ENCODE results near the gene OPRM1.

OPRM1 gene

DNA sequence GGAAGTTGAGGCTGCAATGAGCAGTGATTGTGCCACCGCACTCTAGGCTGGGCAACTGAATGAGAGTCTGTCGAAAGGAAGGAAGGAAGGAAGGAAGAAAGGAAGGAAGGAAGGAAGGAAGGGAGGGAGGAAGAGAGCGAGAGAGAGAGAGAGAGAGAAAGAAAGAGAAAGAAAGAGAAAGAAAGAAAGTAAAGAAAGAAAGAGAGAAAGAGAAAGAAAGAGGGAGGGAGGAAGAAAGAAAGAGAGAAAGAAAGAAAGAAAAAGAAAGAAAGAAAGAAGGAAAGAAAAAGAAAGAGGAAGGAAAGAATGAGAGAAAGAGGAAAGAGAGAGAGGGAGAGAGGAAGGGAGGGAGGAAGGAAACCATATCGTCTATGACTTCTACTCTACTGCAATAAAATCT, 60.2 kb downstream of the OPRM1 start:
- DNase-seq (ENCODE audit: insufficient read length, low spot score): no peak
- no peak for FAIRE-seq
- no peak for TF ChIP-seq POLR2A (IDR thresholded peaks at IDR 0.05; ENCODE audit: low read depth, low read length)

DNA sequence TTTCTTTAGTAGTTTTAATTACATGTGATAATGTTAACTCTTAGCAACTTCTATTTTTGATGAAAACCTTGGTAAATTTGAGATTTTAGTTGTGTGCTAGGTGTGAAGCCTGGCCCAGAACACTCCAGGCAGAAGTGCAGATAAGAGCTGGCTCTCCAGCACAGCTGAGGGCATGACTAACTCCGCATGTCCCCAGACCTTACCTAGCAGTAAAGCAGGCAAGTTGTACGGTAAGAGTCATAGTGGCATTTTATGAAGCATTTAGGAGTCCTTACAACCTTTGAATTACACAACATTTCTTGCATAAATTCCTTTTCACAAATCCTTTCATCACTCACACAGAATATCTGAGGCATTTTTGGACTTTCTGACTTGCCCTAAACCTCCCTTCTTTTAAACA, 67.2 kb downstream of the OPRM1 start:
- FAIRE-seq (no peak), DNase-seq (ENCODE audit: insufficient read length, low spot score) (no peak)
- TF ChIP-seq POLR2A (IDR thresholded peaks at IDR 0.05; ENCODE audit: low read depth, low read length): no peak

DNA sequence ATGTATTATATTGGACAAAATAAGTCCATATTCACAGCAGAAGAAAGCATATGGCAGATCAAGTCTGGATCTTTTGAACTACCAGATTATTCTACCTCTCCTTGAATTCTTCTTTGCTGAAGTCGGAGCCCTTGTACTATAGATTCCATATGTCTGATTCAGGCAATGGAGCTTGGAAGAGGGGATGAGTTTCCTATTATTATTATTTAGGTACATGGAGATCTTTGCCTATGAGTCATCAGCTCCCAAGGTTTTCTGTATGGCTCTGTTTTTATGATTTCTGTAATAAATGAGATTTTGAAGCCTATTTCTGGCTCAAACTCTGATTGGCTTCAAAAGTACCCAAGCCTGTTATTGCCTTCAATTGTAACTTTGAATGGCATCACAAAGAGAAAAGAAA, 72.0 kb downstream of the OPRM1 start:
- TF ChIP-seq POLR2A (IDR thresholded peaks at IDR 0.05; ENCODE audit: low read depth, low read length): no peak
- FAIRE-seq: no peak

DNA sequence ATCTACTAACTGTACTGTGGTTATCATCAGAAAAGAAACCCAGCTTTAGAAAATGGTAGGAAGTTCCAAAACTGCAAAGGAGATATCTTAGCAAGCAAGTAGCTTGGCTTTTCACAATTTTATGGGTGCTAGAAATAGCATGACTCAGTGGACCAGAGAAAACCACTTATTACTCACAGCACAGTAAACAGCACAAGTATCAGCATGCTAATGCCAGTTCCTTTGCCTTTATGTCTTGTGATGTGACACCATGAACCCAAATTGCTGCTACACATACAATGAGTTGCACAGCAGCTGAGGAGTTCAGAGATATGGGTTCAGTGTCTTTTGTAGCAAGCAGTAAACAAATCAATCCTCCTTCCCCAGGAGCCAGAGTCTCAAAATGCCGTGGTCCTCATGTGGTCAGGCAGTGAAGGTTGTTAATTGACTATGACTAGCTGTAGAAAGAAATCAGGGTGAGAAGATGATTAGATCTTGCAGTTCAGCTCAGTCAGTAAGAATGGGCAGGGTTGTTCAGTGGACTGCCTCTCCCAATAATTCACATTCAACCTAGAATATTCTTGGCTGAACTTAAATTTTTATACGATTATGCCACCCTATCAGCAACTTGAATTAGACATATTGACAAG, 73.3 kb downstream of the OPRM1 start:
- DNase-seq (ENCODE audit: insufficient read length, low spot score) (no peak), FAIRE-seq (no peak)
- TF ChIP-seq POLR2A (IDR thresholded peaks at IDR 0.05; ENCODE audit: low read depth, low read length): no peak

More for the DNA sequence above, 72.0 kb downstream of the OPRM1 start:
- no peak for DNase-seq (ENCODE audit: insufficient read length, low spot score)

DNA sequence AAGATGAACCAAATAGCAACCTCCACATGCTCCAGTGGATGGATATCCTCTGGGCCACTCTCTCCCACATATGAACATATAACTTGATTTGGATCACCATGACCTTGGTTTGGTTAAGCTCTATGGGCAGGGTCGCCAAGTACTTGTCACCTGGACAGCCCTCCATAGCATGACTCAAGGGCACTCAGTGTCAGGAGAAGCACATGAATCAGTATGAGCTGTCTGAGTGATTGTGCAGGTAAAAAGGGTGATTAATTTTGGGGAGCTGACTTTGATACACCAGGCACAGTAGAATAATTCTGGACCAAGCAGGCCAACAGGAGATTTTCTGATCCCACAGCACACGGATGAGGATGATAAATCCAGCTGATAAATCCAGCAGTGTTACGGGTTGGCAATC, 74.4 kb downstream of the OPRM1 start:
- FAIRE-seq: no peak
- no peak for TF ChIP-seq POLR2A (IDR thresholded peaks at IDR 0.05; ENCODE audit: low read depth, low read length)
- no peak for DNase-seq (ENCODE audit: insufficient read length, low spot score)

DNA sequence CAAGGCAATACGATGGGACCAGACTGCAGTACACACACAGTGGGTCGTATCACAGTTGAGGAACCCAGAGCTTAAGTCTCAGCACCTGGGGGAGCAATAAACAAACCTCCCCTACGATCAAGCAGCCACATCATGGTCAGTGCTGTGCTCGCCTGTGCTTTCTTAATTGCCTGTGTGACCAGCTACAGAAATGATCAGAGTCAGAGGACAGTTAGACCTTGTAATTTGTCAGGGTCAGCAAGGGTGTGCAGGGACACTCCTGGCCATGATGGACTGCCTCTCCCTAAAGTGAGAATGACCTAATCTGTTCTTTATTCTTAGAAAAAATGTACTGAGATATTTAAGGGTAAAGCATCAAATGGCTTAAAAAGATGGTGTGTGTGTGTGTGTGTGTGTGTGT, 78.4 kb downstream of the OPRM1 start:
- DNase-seq (ENCODE audit: insufficient read length, low spot score) (no peak), FAIRE-seq (no peak)
- TF ChIP-seq POLR2A (IDR thresholded peaks at IDR 0.05; ENCODE audit: low read depth, low read length): no peak

DNA sequence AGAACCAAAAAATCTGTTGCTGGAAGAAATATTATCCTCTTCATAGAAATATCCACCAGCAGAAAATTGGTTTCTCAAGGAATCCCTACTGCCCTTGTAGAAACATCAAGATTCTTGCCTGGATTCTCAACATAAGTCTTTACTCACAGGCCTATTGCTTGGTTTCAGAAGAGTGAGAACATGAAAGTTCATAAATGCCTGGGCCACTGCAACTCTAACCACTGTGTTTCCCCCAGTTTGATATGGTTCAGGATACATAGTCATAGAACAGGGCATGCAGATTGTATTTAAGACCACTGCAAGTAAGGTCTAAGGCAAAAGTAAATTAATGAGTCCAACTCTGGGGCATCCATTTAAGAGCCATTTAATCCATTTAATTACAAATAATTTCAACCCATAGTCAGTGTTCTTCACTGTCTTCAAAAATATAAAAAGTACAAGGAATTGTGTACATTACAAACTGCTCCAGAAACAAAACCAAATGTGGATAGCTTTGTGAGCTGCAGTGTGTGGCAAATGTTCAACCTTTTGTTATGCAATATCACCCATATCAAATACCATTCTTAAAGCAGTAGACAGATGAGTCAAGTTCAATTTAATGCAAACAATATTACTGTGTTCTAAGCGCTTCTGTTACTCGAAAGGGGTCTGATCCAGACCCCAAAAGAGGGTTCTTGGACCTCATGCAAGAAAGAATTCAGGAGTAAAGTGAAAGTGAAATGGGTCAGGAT, 83.3 kb downstream of the OPRM1 start:
- DNase-seq (ENCODE audit: insufficient read length, low spot score) (no peak), FAIRE-seq (no peak)
- TF ChIP-seq POLR2A (IDR thresholded peaks at IDR 0.05; ENCODE audit: low read depth, low read length): no peak

DNA sequence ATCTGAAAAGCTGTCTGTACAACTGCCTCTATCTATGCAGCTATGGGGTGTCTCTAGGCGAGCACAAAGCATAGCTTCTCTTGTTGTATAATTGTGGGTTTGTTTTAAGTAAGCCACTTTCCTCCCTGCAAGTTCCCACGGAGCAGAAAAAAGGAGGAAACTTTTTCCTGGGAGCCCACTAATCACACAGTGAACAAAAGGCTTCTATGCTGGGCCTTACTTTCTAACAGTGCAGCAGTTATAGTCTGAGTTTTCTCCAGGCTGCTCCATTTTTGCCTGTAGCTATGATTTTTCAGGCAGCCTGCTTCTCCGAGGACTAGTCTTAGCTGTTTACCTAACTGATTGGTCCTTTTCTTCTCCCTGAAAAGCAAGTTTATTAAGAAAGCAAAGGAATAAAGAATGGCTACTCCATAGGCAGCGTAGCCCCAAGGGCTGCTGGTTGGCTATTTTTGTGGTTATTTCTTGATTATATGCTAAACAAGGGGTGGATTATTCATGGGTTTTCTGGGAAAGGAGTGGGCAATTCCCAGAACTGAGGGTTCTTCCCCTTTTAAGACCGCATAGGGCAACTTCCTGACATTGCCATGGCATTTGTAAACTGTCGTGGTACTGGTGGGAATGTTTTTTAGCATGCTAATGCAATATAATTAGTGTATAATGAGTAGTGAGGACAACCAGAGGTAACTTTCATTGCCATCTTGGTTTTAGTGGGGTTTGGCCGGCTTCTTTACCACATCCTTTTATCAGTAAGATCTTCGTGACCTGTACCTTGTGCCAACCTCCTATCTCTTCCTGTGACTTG, 84.3 kb downstream of the OPRM1 start:
- DNase-seq (ENCODE audit: insufficient read length, low spot score) (no peak), FAIRE-seq (no peak)
- TF ChIP-seq POLR2A (IDR thresholded peaks at IDR 0.05; ENCODE audit: low read depth, low read length): no peak

GRCh38 chr6:154125421-154125820, 86.4 kb downstream of the OPRM1 start:
- FAIRE-seq (no peak), DNase-seq (ENCODE audit: insufficient read length, low spot score) (no peak)
- TF ChIP-seq POLR2A (IDR thresholded peaks at IDR 0.05; ENCODE audit: low read depth, low read length): no peak

- no peak for FAIRE-seq
- TF ChIP-seq POLR2A (IDR thresholded peaks at IDR 0.05; ENCODE audit: low read depth, low read length): no peak
- no peak for DNase-seq (ENCODE audit: insufficient read length, low spot score)
Observed at GRCh38 chr6:154127657-154128056, 88.6 kb downstream of the OPRM1 start.

GRCh38 chr6:154134471-154135147, 95.6 kb downstream of the OPRM1 start:
- DNase-seq (ENCODE audit: insufficient read length, low spot score) (no peak), FAIRE-seq (no peak)
- no peak for TF ChIP-seq POLR2A (IDR thresholded peaks at IDR 0.05; ENCODE audit: low read depth, low read length)

DNA sequence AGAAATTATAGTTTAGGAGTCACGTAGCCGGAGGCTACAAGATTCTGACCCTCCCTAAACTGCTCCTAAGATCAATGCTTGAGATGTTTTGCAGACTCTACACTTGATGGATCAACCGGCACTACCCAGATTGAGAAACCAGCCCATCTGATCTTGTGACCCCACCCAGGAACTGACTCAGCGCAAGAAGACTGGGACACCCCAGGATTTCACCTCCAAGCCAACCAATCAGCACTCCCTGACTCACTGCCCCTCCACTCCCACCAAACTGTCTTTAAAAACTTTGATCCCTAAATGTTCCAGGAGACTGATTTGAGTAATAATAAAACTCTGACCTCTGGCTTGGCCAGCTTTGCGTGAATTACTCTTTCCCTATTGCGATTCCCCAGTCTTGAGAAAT, 99.8 kb downstream of the OPRM1 start:
- no peak for TF ChIP-seq POLR2A (IDR thresholded peaks at IDR 0.05; ENCODE audit: low read depth, low read length)
- DNase-seq (ENCODE audit: insufficient read length, low spot score) (no peak), FAIRE-seq (no peak)

GRCh38 chr6:154139892-154140291, 100.9 kb downstream of the OPRM1 start:
- TF ChIP-seq POLR2A (IDR thresholded peaks at IDR 0.05; ENCODE audit: low read depth, low read length): no peak
- DNase-seq (ENCODE audit: insufficient read length, low spot score) (no peak), FAIRE-seq (no peak)

DNA sequence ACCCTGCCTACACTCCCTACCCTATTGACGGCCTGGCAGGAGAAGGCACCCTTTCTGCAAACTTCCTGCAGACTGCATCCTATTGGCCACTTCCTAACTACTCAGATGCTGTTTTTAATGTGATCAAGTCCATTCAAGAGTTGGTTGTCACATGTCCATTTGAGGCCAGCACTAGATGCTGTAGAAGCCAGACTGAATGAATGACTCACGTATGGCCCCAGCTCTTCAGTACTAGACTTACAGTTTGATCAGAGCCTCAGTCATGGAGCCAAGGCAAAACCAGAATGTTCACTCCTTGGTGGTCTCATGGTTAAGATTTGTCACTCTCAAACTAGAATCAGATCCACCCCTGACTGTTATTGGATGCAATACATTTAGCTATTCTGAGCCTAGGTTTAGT, 101.7 kb downstream of the OPRM1 start:
- TF ChIP-seq POLR2A (IDR thresholded peaks at IDR 0.05; ENCODE audit: low read depth, low read length): no peak
- FAIRE-seq: no peak
- DNase-seq (ENCODE audit: insufficient read length, low spot score): no peak
